AG10803 (cell line): ENCODE results near the gene RARA.

Experiments used
- DNase-seq: peaks from one replicate; pipeline ENCODE4 v3.0.0; 2010; ENCODE audit warnings: low read depth
- H3K4me3 ChIP-seq: 2 replicates; pipeline ENCODE4 v1.5.1; 2011; ENCODE audit warnings: mild to moderate bottlenecking, low read length, control low read depth
- CTCF ChIP-seq: conservative IDR thresholded peaks from 2 replicates; pipeline ENCODE4 v1.5.1; 2011; ENCODE audit warnings: mild to moderate bottlenecking, low read length, control low read depth, inconsistent platforms

RARA gene

GRCh38 chr17:40330850-40331470 lies 22.0 kb downstream of the RARA start:
- H3K4me3 ChIP-seq, result no peak overlapping the region
- TF ChIP-seq CTCF, result no peak

DNA sequence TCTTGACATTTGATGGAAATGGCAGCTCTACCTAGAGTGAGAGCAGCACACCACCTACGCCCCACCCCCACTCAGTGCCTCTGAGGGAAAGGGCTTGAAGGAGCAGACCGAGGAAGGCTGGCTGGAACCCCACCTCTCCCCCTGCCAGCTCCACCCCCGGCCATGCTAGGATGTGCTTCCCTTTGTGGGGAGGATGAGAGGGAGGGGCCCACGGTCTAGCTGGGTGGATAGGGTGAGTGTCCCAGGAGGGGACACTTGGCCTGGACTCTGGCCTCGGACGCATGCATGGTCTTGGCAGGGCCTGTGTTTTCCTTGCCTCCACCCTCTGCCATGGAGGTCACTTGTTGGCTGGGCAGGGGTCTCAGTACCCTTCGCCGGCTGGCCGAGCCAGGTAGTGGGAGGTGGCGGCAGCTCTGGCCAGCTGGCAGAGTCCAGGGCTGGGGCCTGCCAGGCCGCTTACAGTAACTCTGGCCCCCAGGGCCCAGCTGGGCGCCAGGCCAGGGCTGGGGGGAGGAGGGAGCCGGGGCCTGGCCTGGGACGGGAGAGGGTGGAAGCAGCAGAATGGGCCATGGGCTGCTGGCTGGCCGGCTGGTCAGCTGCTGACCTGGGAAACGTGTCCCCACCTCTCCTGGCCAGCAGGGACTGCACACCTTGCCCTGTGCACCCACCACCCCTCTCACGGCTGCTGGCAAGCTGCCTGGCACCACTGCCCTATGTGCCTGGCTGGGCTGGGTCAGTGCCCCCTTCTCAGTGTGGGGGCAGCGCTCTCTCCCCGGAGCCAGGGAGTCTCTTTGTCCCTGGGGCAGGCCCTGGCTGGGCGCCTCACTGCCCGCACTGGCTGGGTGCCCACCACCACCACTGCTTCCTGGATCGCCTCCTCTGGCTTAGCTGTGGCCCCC lies 23.0 kb downstream of the RARA start:
- TF ChIP-seq CTCF, result no peak
- H3K4me3 ChIP-seq, result no peak overlapping the region; the same call in 1 of the 2 replicates
- DNase-seq, result peak; percentile 60

More at GRCh38 chr17:40330850-40331470, 22.0 kb downstream of the RARA start:
- DNase-seq, result no peak

DNA sequence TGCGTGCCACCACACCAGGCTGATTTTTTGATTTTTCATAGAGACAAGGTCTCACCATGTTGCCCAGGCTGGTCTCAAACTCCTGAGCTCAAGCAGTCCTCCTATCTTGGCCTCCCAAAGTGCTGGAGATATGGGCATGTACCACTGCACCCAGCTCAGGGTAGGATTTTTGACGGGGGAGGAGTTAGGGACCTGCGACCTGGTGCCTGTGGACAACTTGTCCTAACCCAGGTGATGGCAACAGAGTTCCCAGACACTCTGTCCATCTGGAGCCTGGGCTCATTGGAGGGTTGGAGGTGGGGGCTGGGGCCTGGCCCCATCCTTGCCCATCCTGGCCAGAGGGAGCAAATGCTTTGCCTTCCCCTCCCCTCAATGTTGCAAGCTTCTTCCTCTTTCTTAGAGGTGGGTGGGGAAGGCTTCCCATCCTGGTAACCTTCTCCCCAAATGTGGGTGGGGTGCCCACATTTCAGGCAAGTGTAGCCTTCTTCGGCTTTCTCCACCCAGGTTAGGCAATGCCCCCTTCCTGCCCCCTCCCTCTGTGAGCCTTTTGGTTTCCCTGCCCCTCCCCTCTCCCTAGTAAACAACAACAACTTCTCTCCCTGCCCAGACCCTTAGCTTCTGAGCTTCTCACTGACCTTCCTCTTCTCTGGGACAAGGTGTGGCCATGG lies 24.9 kb downstream of the RARA start:
- no peak for TF ChIP-seq CTCF
- DNase-seq, result no peak
- H3K4me3 ChIP-seq, result no peak overlapping the region

DNA sequence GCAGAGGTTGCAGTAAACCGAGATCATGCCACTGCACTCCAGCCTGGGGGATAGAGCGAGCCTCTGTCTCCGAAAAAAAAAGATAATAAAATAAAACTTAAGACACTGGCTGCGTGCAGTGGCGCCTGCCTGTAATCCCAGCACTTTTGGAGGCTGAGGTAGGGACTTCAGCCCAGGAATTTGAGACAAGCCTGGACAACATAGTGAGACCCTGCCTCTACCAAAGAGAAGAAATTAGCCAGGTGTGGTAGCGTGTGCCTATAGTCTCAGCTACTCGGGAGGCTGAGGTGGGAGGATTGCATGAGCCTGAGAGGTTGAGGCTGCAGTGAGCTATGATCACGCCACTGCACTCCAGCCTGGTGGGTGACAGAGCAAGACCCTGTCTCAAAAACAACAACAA lies 26.6 kb downstream of the RARA start:
- TF ChIP-seq CTCF, result no peak
- no peak overlapping the region for H3K4me3 ChIP-seq
- DNase-seq, result no peak

- H3K4me3 ChIP-seq, result no peak overlapping the region
- DNase-seq, result no peak
- no peak for TF ChIP-seq CTCF
Measured at GRCh38 chr17:40337351-40337750, 28.4 kb downstream of the RARA start.

DNA sequence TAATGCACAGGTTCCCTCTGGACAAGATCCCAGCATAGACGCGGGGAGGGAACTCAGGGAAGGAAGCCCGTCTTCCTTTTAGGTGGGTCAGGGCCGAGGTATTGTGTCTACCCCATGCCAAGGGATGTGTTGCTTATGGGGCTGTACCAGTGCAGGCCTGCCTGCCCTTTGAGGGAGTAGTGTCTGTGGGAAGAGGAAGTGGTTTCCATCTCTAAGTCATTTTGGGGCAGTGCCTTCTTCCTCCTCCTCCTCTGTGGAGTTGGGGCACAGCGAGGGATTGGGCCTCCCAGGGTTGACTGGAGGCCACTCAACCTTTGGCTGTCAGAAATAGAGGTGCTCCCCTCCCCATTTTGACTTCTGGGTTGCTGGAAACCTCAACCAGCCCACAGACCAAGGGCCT lies 29.1 kb downstream of the RARA start:
- no peak overlapping the region for H3K4me3 ChIP-seq
- no peak for TF ChIP-seq CTCF
- DNase-seq, result no peak
